SW480 (cell line): ENCODE results near the gene MMP1.
A peak's percentile ranks its signal among the peaks of the same experiment; 100 is the strongest.

Source experiments
- DNase-seq: peaks from one replicate; pipeline ENCODE4 v3.0.0-alpha.2; 2016; ENCODE audit warnings: low spot score

Gene MMP1

GRCh38 chr11:102806296-102806695 lies 8.3 kb upstream of the MMP1 start:
- no peak for DNase-seq

- DNase-seq, result no peak
Observed at GRCh38 chr11:102802341-102802740, 4.4 kb upstream of the MMP1 start.

DNA sequence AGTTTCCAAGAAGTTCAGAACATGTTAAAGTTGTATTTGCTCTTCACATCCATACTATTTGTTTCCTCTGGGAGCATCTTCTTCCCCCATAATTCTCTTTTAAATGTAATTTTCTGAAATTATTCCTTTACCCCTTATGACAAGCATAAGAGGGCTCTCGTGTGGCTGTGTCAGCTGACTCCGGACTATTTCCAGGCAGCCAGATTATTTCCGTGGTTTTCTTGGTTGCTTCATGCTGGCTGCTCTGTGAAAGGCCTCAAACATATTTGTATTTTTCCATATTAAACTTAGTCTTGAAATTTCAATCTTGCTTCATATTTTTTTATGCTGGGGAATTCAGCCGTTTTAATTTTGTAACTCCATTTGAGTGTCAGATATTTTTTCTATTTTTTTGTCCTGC lies 2.8 kb upstream of the MMP1 start:
- DNase-seq, result no peak

- DNase-seq, result no peak
Observed at GRCh38 chr11:102799681-102800340, 1.9 kb upstream of the MMP1 start.

GRCh38 chr11:102794382-102794781 lies 3.6 kb downstream of the MMP1 start:
- DNase-seq, result peak; percentile 37

DNA sequence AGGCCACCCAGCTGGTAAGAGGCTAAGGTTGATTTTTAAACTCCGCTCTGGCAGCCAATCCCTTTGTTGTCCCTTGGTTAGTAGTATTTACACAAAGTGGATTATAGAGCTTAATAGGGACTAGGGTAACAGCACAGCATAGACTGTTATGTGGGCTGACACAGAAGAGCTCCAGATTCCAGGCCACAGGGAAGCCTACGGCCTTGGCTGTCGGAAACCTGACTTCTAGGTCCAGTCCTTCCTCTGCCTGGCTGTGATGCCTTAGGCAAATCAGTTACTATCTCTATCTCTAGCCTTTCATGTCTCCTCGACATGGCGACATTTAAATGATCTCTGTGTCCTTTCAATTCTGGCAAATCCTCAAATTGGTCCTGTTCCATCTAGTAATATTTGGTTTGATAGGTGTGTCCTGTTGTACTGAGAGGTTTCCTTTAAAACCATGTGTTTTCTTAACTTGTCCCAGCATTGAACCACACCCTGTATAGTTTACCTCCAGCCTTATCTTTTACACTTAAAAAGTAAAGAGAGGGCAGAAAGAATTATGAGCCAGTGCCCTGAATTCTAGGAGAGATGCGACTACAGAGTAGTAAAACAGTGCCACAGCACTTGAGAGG lies 4.2 kb downstream of the MMP1 start:
- DNase-seq, result no peak

- no peak for DNase-seq
Observed at GRCh38 chr11:102792604-102793003, 5.4 kb downstream of the MMP1 start.

GRCh38 chr11:102791271-102792036 lies 6.5 kb downstream of the MMP1 start:
- no peak for DNase-seq

GRCh38 chr11:102788334-102788995 lies 9.5 kb downstream of the MMP1 start:
- DNase-seq, result no peak

GRCh38 chr11:102784380-102784779 lies 13.6 kb downstream of the MMP1 start:
- no peak for DNase-seq

DNA sequence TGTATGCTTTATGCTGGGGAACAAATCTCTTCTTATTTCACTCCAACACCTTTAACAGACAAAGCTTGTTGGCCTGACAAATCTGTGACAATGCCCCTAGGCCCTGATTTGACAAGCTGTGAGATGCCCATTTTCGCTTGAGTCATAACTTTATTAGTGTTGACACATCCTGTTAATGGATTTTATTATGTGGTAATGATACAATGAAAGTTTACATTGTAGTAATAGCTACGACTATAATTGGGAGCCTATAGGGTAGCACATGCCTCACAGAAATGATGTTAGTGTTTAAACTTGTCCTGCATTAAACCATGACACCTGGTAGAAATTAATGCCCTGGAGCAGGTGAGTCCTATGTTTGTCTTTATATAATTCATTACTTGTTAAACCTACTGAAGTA lies 14.2 kb downstream of the MMP1 start:
- peak; percentile 11 for DNase-seq

DNA sequence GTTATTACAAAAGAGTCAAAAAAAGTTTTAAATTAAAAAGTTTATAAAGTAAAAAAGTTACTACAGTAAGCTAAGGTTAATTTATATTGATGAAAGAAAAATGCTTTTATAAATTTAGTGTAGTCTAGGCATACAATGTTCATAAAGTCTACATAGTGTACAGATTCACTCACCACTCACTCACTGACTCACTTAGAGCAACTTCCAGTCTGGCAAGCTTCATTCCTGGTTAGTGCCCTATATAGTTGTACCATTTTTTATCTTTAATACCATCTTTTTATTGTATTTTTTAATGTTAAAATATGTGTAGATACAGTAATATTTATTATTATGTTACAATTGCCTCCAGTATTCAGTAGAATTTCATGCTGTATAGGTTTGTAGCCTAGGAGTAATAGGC lies 14.9 kb downstream of the MMP1 start:
- DNase-seq, result no peak

DNA sequence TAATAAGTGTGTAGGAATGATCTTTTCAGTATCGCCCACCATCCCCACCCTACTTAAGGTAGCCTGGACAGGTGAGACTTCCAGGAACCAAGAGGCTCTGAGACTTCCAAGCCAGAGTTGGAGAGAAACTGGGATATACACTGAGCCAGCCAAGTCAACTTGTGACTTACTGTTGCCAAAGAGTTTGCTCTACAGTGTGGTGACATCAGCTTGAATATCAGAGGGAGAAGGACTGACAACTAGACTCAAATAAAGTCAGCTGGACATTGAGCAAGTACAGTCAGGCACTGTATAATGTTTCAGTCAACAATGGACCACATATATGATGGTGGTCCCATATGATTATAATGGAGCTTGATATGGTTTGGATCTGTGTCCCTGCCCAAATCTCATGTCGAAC lies 16.3 kb downstream of the MMP1 start:
- DNase-seq, result no peak

DNA sequence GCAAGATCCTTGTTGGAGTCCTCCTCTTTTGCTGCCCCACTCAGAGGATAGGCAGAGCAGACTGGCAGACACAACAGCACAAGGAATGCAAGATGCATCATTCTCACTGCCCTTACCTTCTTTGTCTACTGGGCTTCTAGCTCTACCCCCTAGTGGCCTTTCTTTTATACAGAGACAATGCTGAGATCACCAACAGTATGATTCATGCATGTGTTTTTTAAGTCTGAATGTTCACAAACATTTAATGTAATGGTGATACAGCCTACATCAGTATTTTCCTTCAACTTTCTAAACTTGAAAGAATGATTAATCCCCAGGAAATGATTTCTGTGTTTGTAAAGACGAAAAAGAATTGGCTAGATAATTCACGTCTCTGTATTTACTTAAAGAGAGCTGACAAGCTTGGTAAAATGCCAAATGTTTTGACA lies 17.5 kb downstream of the MMP1 start, which contains the start of gene MMP10:
Gene MMP10 (minus strand): TSS at position 138 of the 428 bp plus-strand sequence. CDS start 37 bp downstream, at position 101.
- peak; percentile 62 for DNase-seq

DNA sequence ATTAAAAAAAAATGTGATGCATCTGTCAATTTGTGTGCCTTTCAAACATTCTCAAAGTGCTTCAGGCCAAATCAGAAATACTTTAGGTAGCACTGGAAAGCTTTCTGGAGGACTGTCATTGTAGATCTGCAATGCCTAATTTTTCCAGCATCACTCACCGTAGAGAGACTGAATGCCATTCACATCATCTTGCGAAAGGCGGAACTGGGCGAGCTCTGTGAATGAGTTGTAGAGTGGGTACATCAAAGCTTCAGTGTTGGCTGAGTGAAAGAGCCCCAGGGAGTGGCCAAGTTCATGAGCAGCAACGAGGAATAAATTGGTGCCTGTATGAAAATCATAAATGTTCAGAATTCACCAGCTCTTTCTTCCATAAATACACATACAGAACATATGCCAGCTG lies 21.5 kb downstream of the MMP1 start:
- DNase-seq, result no peak

- DNase-seq, result no peak
Observed at GRCh38 chr11:102773386-102773785, 24.6 kb downstream of the MMP1 start.

GRCh38 chr11:102771351-102771750 lies 26.6 kb downstream of the MMP1 start:
- DNase-seq, result no peak

DNA sequence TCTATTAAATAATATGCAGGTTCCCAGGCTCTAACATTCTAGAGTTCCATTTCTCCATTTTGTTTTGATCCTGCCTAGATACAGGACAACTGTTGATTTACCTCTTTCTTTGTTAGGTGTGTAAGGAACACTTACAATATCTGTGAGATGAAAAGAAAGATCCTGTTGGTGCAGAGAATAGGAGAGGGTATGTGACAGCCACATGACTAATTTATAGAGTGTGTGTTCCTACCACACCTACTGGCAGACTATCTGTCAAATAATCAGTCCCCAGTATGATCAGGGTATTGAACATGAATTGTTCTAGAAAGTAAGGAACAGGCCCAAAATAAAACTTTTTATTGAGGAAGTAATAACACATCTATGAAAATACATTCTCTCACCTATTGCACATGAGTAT lies 27.8 kb downstream of the MMP1 start:
- no peak for DNase-seq

DNA sequence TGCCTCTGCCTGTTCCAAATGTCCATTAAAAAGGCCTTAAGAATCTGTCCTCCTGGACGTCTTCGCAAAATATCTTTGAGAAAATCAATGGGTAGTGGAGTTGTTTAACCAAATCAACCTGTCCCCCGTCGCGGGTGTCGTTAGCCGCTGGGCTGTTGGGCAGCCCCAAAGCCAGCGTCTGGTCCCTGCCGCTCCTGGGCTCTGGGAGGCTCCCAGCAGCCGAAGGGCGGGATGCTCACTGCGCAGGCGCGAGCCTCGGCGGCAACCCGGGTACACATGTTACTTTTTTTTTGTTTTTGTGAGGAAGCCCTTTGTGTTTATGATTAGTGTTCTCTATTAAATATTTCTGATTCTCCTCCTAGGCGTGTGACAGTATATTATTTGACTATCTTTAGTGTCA lies 30.2 kb downstream of the MMP1 start:
- DNase-seq, result no peak

- DNase-seq, result no peak
Observed at GRCh38 chr11:102763440-102763839, 34.5 kb downstream of the MMP1 start.

DNA sequence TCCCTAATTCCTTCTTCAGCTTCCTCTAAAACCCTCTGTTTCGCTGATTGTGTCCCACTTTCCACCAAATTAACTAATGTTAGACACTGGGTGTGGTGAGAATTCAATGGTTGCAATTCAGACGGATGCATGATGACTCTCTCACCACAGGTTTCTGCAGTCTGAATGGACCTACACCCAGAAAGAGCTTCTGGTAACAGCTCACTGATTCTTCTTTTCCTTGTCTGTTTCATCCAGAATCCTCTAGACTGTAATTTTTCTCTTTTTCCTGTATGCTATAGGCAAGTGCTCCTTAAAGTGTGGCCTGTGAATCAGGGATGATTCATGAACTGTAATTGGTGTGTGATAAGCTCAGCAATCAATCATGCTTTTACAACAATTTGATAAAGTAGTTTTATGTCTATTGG lies 35.6 kb downstream of the MMP1 start:
- no peak for DNase-seq

GRCh38 chr11:102761646-102762238 lies 36.2 kb downstream of the MMP1 start:
- DNase-seq, result no peak
